ENCODE data around the gene BICC1.

DNA sequence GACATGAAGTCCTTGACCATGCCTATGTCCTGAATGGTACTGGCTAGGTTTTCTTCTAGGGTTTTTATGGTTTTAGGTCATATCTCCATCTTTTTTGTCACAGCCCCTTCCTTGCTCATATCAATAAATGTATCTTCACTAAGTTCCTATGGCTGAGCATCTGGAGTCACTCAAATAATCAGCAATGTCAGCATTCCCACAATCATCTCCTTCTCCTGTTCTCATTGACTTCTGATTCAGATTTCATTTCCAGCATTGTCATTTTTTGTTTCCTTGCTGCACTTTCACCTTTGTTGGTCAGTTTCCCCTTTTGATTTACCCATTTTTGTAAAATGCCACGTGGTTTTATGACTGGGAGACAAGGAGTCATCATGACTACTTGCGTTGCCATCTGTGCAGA is 181.2 kb downstream of the BICC1 start:
- TF ChIP-seq, protein P1, sequence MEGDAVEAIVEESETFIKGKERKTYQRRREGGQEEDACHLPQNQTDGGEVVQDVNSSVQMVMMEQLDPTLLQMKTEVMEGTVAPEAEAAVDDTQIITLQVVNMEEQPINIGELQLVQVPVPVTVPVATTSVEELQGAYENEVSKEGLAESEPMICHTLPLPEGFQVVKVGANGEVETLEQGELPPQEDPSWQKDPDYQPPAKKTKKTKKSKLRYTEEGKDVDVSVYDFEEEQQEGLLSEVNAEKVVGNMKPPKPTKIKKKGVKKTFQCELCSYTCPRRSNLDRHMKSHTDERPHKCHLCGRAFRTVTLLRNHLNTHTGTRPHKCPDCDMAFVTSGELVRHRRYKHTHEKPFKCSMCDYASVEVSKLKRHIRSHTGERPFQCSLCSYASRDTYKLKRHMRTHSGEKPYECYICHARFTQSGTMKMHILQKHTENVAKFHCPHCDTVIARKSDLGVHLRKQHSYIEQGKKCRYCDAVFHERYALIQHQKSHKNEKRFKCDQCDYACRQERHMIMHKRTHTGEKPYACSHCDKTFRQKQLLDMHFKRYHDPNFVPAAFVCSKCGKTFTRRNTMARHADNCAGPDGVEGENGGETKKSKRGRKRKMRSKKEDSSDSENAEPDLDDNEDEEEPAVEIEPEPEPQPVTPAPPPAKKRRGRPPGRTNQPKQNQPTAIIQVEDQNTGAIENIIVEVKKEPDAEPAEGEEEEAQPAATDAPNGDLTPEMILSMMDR (conservative IDR thresholded peaks at IDR 0.05 in 1 of 2, IDR thresholded peaks at IDR 0.05 in 1 of 2; ENCODE audit: extremely low read depth in 1 of 2, insufficient read depth in 1 of 2, low read depth in 1 of 2, low read length in 2 of 2) = no peak
- no peak for TF ChIP-seq EZH2 (IDR thresholded peaks at IDR 0.05; ENCODE audit: borderline replicate concordance, low read length)
